ENCODE measurements around the gene CTXND1. TPM values are rescaled to one million over a fixed set of nuclear protein-coding genes. Genes with fewer than 3 reads are reported as not detected.

CTXND1 gene
- polyA plus RNA-seq, 1 experiment, result not detected

- Histone ChIP-seq H3K4me3 (ENCODE audit: low read depth, low read length) (no peak overlapping the region), H3K27me3 (ENCODE audit: control insufficient read depth, insufficient read depth, low read length) (no peaks in the 10 kb centered on the region), H3K36me3 (ENCODE audit: control insufficient read depth, insufficient read depth, low read length) (peaks cover 9% of the 10 kb centered on the region)
- ChIA-PET CTCF (no interaction called here), POLR2A (no interaction called here)
- no peak for TF ChIP-seq CTCF (IDR thresholded peaks at IDR 0.05; ENCODE audit: insufficient read depth, low read depth, low read length)
- DNase-seq (ENCODE audit: low read depth), result no peak
Observed at GRCh38 chr15:80176443-80176842, 75.6 kb downstream of the CTXND1 start.

GRCh38 chr15:80175436-80175835 is 76.6 kb downstream of the CTXND1 start:
- Histone ChIP-seq H3K27me3 (ENCODE audit: control insufficient read depth, insufficient read depth, low read length) (no peaks in the 10 kb centered on the region), H3K4me3 (ENCODE audit: low read depth, low read length) (no peak overlapping the region), H3K36me3 (ENCODE audit: control insufficient read depth, insufficient read depth, low read length) (peaks cover 6% of the 10 kb centered on the region)
- CTCF ChIA-PET, result interaction anchor here (0.6 kb wide), 1 partner anchor 26 kb away, joined by 4 read pairs; no protein-coding TSS in a partner anchor
- no peak for TF ChIP-seq CTCF (IDR thresholded peaks at IDR 0.05; ENCODE audit: insufficient read depth, low read depth, low read length)
- no peak for DNase-seq (ENCODE audit: low read depth)
- POLR2A ChIA-PET, result no interaction called here

GRCh38 chr15:80174017-80174746 is 77.8 kb downstream of the CTXND1 start:
- POLR2A ChIA-PET, result no interaction called here
- TF ChIP-seq CTCF (IDR thresholded peaks at IDR 0.05; ENCODE audit: insufficient read depth, low read depth, low read length), result no peak
- H3K27me3 ChIP-seq (ENCODE audit: control insufficient read depth, insufficient read depth, low read length), result no peaks in the 10 kb centered on the region

GRCh38 chr15:80173022-80173759 is 78.8 kb downstream of the CTXND1 start:
- TF ChIP-seq CTCF (IDR thresholded peaks at IDR 0.05; ENCODE audit: insufficient read depth, low read depth, low read length), result peak; percentile 70
- no peaks in the 10 kb centered on the region for H3K27me3 ChIP-seq (ENCODE audit: control insufficient read depth, insufficient read depth, low read length)
- ChIA-PET CTCF (interaction anchor here (0.7 to 3.3 kb wide), 14 partner anchors 10 to 833 kb away, joined by 3 to 38 read pairs (median 4); no protein-coding TSS in a partner anchor), POLR2A (no interaction called here)
- H3K36me3 ChIP-seq (ENCODE audit: control insufficient read depth, insufficient read depth, low read length), result peaks cover 6% of the 10 kb centered on the region
- DNase-seq (ENCODE audit: low read depth), result no peak
- H3K4me3 ChIP-seq (ENCODE audit: low read depth, low read length), result no peak overlapping the region

More at GRCh38 chr15:80174017-80174746, 77.8 kb downstream of the CTXND1 start:
- DNase-seq (ENCODE audit: low read depth), result peak; percentile 41
- CTCF ChIA-PET, result interaction anchor here (0.7 to 3.3 kb wide), 11 partner anchors 11 to 834 kb away, joined by 3 to 38 read pairs (median 4); no protein-coding TSS in a partner anchor
- Histone ChIP-seq H3K36me3 (ENCODE audit: control insufficient read depth, insufficient read depth, low read length) (peaks cover 6% of the 10 kb centered on the region), H3K4me3 (ENCODE audit: low read depth, low read length) (no peak overlapping the region)

- Histone ChIP-seq H3K4me3 (ENCODE audit: low read depth, low read length) (no peak overlapping the region), H3K27me3 (ENCODE audit: control insufficient read depth, insufficient read depth, low read length) (no peaks in the 10 kb centered on the region), H3K36me3 (ENCODE audit: control insufficient read depth, insufficient read depth, low read length) (peaks cover 6% of the 10 kb centered on the region)
- CTCF ChIA-PET, result interaction anchor here (1.0 to 3.3 kb wide), 11 partner anchors 9 to 318 kb away, joined by 3 to 38 read pairs (median 4); partner anchors contain the start of gene FAH
- TF ChIP-seq CTCF (IDR thresholded peaks at IDR 0.05; ENCODE audit: insufficient read depth, low read depth, low read length), result no peak
- POLR2A ChIA-PET, result no interaction called here
- no peak for DNase-seq (ENCODE audit: low read depth)
Observed at GRCh38 chr15:80172401-80172800, 79.6 kb downstream of the CTXND1 start.
